GM21447 (cell line): ENCODE results near the gene CST4.
"Not testable (repeated sequence)": the region's sequence is repeated elsewhere in the genome, so short reads cannot be mapped to it uniquely, and the experiment has no call there.

Experiments used
- ATAC-seq: cut with Tn5 transposase; IDR thresholded peaks from one replicate; pipeline ENCODE4 v1.9.1; 2021; ENCODE audit not compliant: unreplicated experiment

CST4 gene

GRCh38 chr20:23644164-23644563 is 44.7 kb downstream of the CST4 start:
- no peak for ATAC-seq

- ATAC-seq = no peak
These were observed 45.2 kb downstream of the CST4 start for GRCh38 chr20:23643659-23644058.

- ATAC-seq = no peak
These were observed 46.7 kb downstream of the CST4 start for GRCh38 chr20:23641936-23642751.

- ATAC-seq = no peak
These were observed 47.9 kb downstream of the CST4 start for GRCh38 chr20:23640671-23641667.

GRCh38 chr20:23640018-23640601 is 48.7 kb downstream of the CST4 start:
- no peak for ATAC-seq

DNA sequence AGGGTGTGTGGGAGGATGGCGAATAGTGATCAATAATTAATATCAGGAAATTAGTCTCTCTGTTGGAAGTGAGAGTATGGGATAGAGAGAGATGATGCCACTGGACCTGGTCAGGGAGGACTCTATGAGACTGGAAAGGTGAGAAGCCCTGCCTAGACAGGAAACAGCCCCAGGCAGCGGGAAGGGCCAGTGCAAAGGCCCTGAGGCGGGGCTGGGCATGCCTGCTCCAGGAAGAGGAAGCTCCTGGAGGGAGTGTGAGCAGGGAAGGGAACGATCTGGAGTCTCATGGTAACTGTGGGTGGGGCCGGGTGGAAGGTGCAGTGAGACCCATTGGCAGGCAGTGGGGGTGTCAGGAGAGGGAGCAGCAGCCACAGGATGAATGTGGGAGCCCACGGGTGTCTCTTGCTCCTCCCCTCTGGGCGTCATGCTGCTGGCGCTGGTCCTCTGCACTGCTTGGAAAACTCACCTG is 49.3 kb downstream of the CST4 start:
- ATAC-seq = no peak

GRCh38 chr20:23638309-23638708 is 50.5 kb downstream of the CST4 start:
- ATAC-seq = no peak

DNA sequence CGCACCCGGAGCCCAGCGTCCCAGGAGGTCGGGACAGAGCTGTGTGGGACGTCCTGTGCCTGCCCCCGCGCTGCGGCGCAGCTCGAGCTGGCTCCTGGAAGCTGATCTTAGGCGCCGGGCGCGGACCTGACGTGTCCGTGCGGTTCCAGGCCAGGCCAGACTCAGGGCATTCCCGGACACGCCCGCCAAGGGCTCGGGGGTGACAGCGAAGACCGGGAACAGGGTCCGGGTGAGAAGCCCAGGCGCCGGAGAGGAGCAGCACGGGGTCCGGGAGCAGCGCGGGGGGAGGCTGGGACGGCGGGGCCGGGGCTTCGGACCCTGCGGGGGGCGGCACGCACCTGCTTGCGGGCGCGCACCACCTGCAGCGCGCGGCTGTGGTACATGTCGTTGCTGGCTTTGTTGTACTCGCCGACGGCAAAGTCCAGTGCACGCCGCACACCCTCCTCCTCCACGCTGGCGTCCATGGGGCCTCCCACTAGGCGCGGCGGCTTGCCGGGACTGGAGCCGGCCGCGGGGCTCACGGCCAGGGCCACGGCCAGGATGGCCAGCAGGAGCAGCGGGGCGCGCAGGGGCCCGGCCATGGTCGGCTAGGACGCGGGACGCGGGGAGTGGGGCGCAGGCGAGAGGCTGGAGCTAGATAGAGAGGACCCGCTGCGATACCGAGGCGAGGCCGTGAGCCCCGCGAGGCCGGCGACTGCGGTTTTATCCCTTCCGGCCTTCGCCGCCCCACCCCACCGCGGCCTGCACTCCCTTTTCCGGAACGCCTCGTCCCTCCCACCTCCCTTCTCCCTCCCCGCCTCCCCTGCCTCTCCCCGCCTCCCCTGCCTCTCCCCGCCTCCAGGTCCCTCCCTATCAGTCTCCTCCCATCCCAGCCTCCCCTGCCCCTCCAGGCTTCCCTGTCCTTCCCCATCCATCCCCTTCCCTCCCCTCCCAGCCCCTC is 51.3 kb downstream of the CST4 start, which contains the start of gene CST3:
TSS of gene CST3 (minus strand) at position 674 of the 940 bp plus-strand sequence. CDS start at position 581, 93 bp downstream.
- peak; percentile 59 for ATAC-seq

GRCh38 chr20:23636908-23637281 is 51.9 kb downstream of the CST4 start:
- no peak for ATAC-seq

GRCh38 chr20:23636182-23636907 is 52.5 kb downstream of the CST4 start:
- no peak for ATAC-seq

- not testable (repeated sequence) for ATAC-seq
These were observed 53.1 kb downstream of the CST4 start for GRCh38 chr20:23635768-23636090.
